HG02610 (cell line): Measurements from ENCODE around the gene GYG2.

ENCODE experiments used
- ATAC-seq: cut with Tn5 transposase; IDR thresholded peaks from one replicate; pipeline ENCODE4 v1.9.1; 2021; ENCODE audit warnings: mild to moderate bottlenecking, moderate library complexity; ENCODE audit not compliant: unreplicated experiment

GYG2 gene

GRCh38 chrX:2812161-2812907, 16.4 kb upstream of the GYG2 start:
- ATAC-seq, result peak; percentile 45

- ATAC-seq, result no peak
Observed at GRCh38 chrX:2817036-2817435, 11.7 kb upstream of the GYG2 start.

- ATAC-seq, result no peak
Observed at GRCh38 chrX:2819345-2820135, 9.2 kb upstream of the GYG2 start.

DNA sequence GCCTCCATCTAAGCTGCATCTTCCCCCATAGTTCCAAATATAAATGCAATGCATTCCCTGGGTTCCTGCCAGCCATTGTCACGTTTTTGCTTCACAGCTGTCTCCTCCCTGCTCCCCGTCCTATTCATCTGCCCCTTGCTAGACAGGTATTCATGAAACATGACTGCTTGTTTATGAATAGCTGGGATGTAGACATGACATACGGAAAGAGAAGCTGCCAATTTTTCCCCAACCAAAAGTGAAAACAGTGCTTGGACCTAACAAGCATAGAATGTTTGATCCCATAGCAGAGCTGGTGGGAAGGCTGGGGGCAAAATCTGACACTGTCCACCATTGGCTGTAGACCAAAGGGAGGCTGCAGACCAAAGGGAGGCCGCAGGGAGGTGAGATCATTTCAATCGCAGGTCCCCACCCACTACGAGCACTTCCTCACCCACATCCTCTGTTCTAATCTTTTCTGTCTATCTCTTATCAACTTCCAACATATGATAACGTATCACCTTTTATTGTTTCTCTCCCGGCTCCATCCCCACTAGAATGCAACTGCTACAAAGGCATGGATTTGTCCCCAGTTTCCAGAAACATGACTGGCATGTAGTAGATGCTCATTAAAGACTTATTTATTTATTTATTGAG, 8.5 kb upstream of the GYG2 start:
- no peak for ATAC-seq

- ATAC-seq, result no peak
Observed at GRCh38 chrX:2823795-2824386, 4.8 kb upstream of the GYG2 start.

GRCh38 chrX:2824886-2825285, 3.8 kb upstream of the GYG2 start:
- no peak for ATAC-seq

- no peak for ATAC-seq
Observed at GRCh38 chrX:2828959-2829411, 255 bp downstream of the GYG2 start.

DNA sequence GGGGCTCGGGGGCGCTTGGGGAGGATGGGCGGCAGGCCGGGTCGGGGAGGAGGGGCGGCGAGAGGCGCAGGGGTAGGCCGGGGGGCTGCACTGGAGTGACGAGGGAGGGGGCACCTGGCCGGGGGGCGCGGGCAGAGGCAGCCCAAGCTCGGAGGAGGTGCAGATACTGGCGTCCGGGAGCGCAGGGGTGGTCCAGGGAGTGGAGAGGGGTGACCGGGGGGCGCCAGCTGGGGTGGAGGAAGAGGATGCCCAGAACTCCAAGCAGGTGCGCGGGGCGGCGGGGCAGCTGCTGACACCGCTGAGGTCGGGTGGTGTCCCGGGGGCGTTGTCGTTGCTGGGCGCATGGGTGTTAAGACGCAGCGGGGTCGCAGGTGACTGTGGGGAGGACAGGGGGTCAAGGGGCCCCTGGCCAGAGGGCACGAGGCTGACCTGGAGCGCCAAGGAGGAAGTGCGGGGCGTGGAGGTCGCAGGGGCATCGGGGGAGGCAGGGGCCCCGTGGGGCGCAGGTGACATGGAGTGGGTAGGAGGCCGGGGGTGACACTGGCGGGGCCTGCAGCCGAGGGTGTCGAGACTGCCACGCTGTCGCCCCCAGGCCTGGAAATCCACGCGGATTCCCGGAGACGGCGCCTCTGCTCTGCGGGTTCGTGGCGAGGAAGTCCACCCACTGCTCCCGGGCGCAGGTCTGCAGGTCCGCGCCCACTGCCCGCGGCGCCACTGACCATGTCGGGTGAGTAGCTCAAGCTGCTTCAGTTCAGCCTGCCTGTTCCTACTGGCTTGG, 928 bp downstream of the GYG2 start:
- ATAC-seq, result no peak

- ATAC-seq, result no peak
Observed at GRCh38 chrX:2831471-2832228, 2.9 kb downstream of the GYG2 start.

- no peak for ATAC-seq
Observed at GRCh38 chrX:2837961-2838360, 9.2 kb downstream of the GYG2 start.

GRCh38 chrX:2840961-2841360, 12.2 kb downstream of the GYG2 start:
- ATAC-seq, result no peak

GRCh38 chrX:2841537-2841936, 12.8 kb downstream of the GYG2 start:
- ATAC-seq, result no peak

DNA sequence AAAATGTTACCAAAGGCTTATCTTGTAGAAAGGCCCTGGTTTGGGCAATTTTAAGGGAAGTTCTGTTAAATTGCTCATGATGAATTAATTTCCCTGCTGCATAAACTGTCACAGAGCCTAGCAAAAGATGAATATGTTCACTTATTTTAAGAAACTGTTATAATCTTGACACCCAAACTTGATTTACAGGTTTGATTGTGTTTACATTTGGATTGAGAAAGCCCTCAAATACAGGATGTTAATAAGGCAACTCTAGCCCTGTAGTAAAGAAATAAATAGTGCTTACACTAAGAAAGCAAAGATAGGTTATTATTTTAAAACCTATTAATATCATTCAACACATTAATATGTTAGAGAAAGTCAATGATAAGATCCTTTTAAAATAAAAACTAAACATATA, 18.3 kb downstream of the GYG2 start:
- no peak for ATAC-seq

DNA sequence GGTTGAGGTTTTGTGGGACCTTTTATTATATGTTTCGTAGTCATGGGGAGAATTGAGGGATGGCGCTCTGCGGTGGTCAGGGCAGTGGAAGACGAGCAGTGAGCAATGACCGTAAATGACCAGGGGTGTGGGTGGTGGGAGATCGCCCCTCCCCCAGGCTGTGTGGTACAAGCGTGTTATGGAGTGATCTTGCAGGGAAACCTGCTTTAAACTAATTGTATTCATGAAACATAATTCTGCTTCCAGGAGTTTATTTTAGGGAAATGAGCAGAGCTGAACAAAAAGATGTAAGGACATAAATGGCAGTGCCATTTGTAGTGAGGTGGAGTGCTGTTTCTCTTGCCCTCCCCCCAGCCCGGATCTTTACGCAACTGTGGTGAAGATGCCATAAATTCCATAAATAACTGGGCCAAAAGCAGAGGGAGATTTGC, 20.2 kb downstream of the GYG2 start:
- no peak for ATAC-seq

- ATAC-seq, result no peak
Observed at GRCh38 chrX:2854918-2855317, 26.2 kb downstream of the GYG2 start.

- ATAC-seq, result no peak
Observed at GRCh38 chrX:2855761-2856160, 27.0 kb downstream of the GYG2 start.

GRCh38 chrX:2857566-2857965, 28.8 kb downstream of the GYG2 start:
- ATAC-seq, result no peak

DNA sequence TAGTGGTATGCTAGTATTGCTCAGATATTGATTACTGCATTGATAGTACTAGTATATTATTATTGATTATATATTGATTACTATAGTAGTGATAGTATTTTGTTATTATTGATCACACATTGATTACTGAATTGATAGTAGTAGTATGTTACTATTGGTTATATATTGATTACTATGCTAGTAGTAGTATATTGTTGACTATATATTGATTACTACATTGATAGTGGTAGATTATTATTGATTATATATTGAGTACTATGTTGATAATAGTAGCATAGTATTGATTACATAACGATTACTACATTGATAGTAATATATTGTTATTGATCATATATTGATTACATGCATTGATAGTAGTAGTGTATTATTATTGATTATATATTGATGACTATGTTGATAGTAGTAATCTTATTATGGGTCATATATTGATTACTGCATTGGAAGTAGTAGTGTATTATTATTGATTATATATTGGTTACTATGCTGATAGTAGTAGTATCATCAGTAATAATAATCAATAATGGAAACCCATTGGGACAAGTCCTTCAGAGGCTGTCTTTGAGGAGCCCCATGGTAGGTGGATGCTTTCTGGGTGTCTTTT, 30.6 kb downstream of the GYG2 start:
- no peak for ATAC-seq

DNA sequence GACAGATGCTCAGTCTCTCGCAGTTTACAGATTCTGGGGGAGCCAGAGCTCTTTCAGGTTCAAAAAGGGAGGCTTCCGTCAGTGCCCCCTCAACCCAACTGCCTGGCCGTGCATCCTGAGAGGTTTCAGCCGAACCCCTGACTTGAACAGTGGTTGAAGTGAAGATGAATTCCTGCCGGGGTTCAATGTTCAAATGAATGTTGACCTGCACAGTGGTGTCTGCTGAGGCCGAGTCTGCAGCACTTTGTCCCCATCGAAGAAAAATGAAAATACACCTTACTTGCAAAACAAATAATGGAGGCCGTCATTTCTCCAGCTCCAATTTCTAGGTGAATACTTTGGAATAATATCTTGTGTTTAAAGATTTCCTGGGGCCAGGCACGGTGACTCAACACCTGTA, 33.7 kb downstream of the GYG2 start:
- ATAC-seq, result no peak

- ATAC-seq, result no peak
Observed at GRCh38 chrX:2863646-2864045, 34.9 kb downstream of the GYG2 start.
